ENCODE measurements around the gene CLCNKA.
A peak's percentile ranks its signal among the peaks of the same experiment; 100 is the strongest.

- TF ChIP-seq POLR2A (IDR thresholded peaks at IDR 0.05), result peak in 1 of 2 donors; percentile 8
- TF ChIP-seq CTCF (IDR thresholded peaks at IDR 0.05), result peak; percentile 93 to 99 (median 98)
Measured at GRCh38 chr1:16032388-16033102, 10.7 kb downstream of the CLCNKA start.
